IMR-90 (cell line): ENCODE results near the gene CASZ1. TPM values are rescaled to one million over a fixed set of nuclear protein-coding genes. Genes with fewer than 3 reads are reported as not detected.

Experiments used
- ATAC-seq: fragments of 200-7000 bp; cut with Tn5 transposase; 2 replicates; pipeline ENCODE4 v1.9.1; 2020; ENCODE audit warnings: low read depth, mild to moderate bottlenecking, moderate library complexity
- BruUV-seq: library from RNA; stranded (reverse); fragments of 400-500 nt; replicated peaks from 2 replicates; lab custom pipeline; 2021; lab: Mats Ljungman, UMichigan
- CTCF ChIA-PET: fragments of 300-600 bp; formaldehyde crosslinking; extraction: SDS; loops from one replicate; lab custom pipeline; 2021; ENCODE audit warnings: antibody characterized with exemption; lab: Yijun Ruan, JAX
- POLR2A ChIA-PET: fragments of 300-600 bp; sonication (Branson Sonifier 250); formaldehyde crosslinking; loops from one replicate; lab custom pipeline; 2022; ENCODE audit warnings: antibody characterized with exemption; ENCODE audit not compliant: unreplicated experiment; lab: Charles Lee
- DNase-seq: peaks from one replicate; pipeline ENCODE4 v3.0.0; 2013
- H2AFZ ChIP-seq: replicated peaks from 2 replicates; pipeline ENCODE3; 2013; ENCODE audit warnings: low read length, mild to moderate bottlenecking; ENCODE audit not compliant: poor library complexity
- H2AK5ac ChIP-seq: 2 replicates; pipeline ENCODE4 v1.6.1; 2013; ENCODE audit warnings: low read depth, low read length, inconsistent platforms
- H2AK9ac ChIP-seq: replicated peaks from 2 replicates; pipeline ENCODE3; 2013; ENCODE audit warnings: mild to moderate bottlenecking, low read depth, low read length, moderate library complexity; ENCODE audit not compliant: poor library complexity
- H2BK120ac ChIP-seq: 2 replicates; pipeline ENCODE4 v1.6.1; 2013; ENCODE audit warnings: low read depth, low read length, inconsistent platforms
- H2BK15ac ChIP-seq: 3 replicates; pipeline ENCODE4 v1.6.1; 2013; ENCODE audit warnings: low read depth, low read length, inconsistent platforms
- H2BK20ac ChIP-seq: 2 replicates; pipeline ENCODE4 v1.6.1; 2013; ENCODE audit warnings: low read depth, mild to moderate bottlenecking, inconsistent platforms, low read length, moderate library complexity
- H2BK5ac ChIP-seq: 2 replicates; pipeline ENCODE4 v1.6.1; 2013; ENCODE audit warnings: mild to moderate bottlenecking, low read depth, low read length, inconsistent platforms; ENCODE audit not compliant: poor library complexity, severe bottlenecking
- H3K14ac ChIP-seq: replicated peaks from 2 replicates; pipeline ENCODE4 v1.6.1; 2013; ENCODE audit warnings: low read depth, low read length, inconsistent platforms
- H3K18ac ChIP-seq: 2 replicates; pipeline ENCODE4 v1.6.1; 2013; ENCODE audit warnings: low read depth, low read length, control low read depth
- H3K23ac ChIP-seq: 2 replicates; pipeline ENCODE4 v1.6.1; 2013; ENCODE audit warnings: low read depth, low read length, inconsistent platforms
- H3K27ac ChIP-seq: 2 replicates; pipeline ENCODE4 v1.5.1; 2013; ENCODE audit warnings: mild to moderate bottlenecking, control low read depth, low read length; ENCODE audit not compliant: insufficient read depth
- H3K27me3 ChIP-seq: 2 replicates; pipeline ENCODE4 v1.6.1; 2013; ENCODE audit warnings: low read length; ENCODE audit not compliant: control insufficient read depth, insufficient read depth
- H3K36me3 ChIP-seq: 2 replicates; pipeline ENCODE4 v1.6.1; 2013; ENCODE audit warnings: low read length, mixed read lengths; ENCODE audit not compliant: control insufficient read depth, insufficient read depth
- H3K4ac ChIP-seq: 2 replicates; pipeline ENCODE4 v1.6.1; 2013; ENCODE audit warnings: low read depth, low read length, inconsistent platforms
- H3K4me1 ChIP-seq: 2 replicates; pipeline ENCODE4 v1.6.1; 2013; ENCODE audit warnings: low read length, mixed read lengths; ENCODE audit not compliant: control insufficient read depth, insufficient read depth
- H3K4me2 ChIP-seq: 2 replicates; pipeline ENCODE4 v1.6.1; 2013; ENCODE audit warnings: low read depth, mild to moderate bottlenecking, control low read depth, low read length, moderate library complexity
- H3K4me3 ChIP-seq: 2 replicates; pipeline ENCODE4 v1.5.1; 2013; ENCODE audit warnings: low read depth, mild to moderate bottlenecking, control low read depth, low read length, moderate library complexity; ENCODE audit not compliant: insufficient read depth
- H3K56ac ChIP-seq: 2 replicates; pipeline ENCODE4 v1.6.1; 2013; ENCODE audit warnings: low read length, inconsistent platforms; ENCODE audit not compliant: insufficient read depth; ENCODE audit errors: extremely low read depth
- H3K79me1 ChIP-seq, 2 experiments: 2 replicates each; pipeline ENCODE4 v1.6.1; 2013; ENCODE audit warnings: low read length in 2 of 2, inconsistent platforms in 1 of 2, low read depth in 1 of 2
- H3K9ac ChIP-seq: 2 replicates; pipeline ENCODE4 v1.6.1; 2013; ENCODE audit warnings: low read depth, low read length, control low read depth
- H3K9me1 ChIP-seq: 2 replicates; pipeline ENCODE4 v1.6.1; 2013; ENCODE audit warnings: low read length, inconsistent platforms; ENCODE audit not compliant: insufficient read depth
- H3K9me3 ChIP-seq: 2 replicates; pipeline ENCODE4 v1.6.1; 2013; ENCODE audit warnings: low read length; ENCODE audit not compliant: control insufficient read depth, insufficient read depth
- H4K20me1 ChIP-seq: 2 replicates; pipeline ENCODE4 v1.6.1; 2013; ENCODE audit warnings: low read length, inconsistent platforms; ENCODE audit not compliant: insufficient read depth
- H4K5ac ChIP-seq: 2 replicates; pipeline ENCODE4 v1.6.1; 2013; ENCODE audit warnings: mild to moderate bottlenecking, low read depth, low read length, control low read depth
- H4K8ac ChIP-seq, 2 experiments: 2 replicates each; pipeline ENCODE4 v1.6.1; 2013; ENCODE audit warnings: low read depth in 2 of 2, low read length in 2 of 2, control low read depth in 1 of 2, inconsistent platforms in 1 of 2
- H4K91ac ChIP-seq: 2 replicates; pipeline ENCODE4 v1.6.1; 2013; ENCODE audit warnings: low read depth, low read length, inconsistent platforms; ENCODE audit not compliant: insufficient read depth
- BHLHE40 ChIP-seq: fragments of 150-350 bp; IDR thresholded peaks from 2 replicates; pipeline ENCODE4 v1.6.1; 2016; ENCODE audit warnings: mild to moderate bottlenecking, low read depth, low read length
- CEBPB ChIP-seq: IDR thresholded peaks from 2 replicates; pipeline ENCODE4 v1.6.1; 2012; ENCODE audit warnings: low read depth, low read length, improper control_type of control experiment
- CHD1 ChIP-seq: IDR thresholded peaks from 2 replicates; pipeline ENCODE4 v1.6.1; 2012; ENCODE audit warnings: low read depth, low read length, improper control_type of control experiment
- ELK1 ChIP-seq: fragments of 150-350 bp; IDR thresholded peaks from 2 replicates; pipeline ENCODE4 v1.6.1; 2016; ENCODE audit warnings: low read depth, mild to moderate bottlenecking, low read length, moderate library complexity, borderline replicate concordance
- FOS ChIP-seq: fragments of 150-350 bp; IDR thresholded peaks from 2 replicates; pipeline ENCODE4 v1.6.1; 2016; ENCODE audit warnings: low read depth, low read length
- MAFK ChIP-seq: IDR thresholded peaks from 2 replicates; pipeline ENCODE4 v1.6.1; 2012; ENCODE audit warnings: low read depth, low read length, improper control_type of control experiment
- MAZ ChIP-seq: IDR thresholded peaks from 2 replicates; pipeline ENCODE4 v1.6.1; 2012; ENCODE audit warnings: low read depth, mild to moderate bottlenecking, low read length, improper control_type of control experiment, moderate library complexity, borderline replicate concordance
- MXI1 ChIP-seq: IDR thresholded peaks from 2 replicates; pipeline ENCODE4 v1.6.1; 2012; ENCODE audit warnings: low read depth, mild to moderate bottlenecking, low read length, moderate library complexity, borderline replicate concordance
- NFE2L2 ChIP-seq: fragments of 150-350 bp; IDR thresholded peaks from 2 replicates; pipeline ENCODE4 v1.6.1; 2016; ENCODE audit warnings: low read depth, mild to moderate bottlenecking, low read length
- POLR2A ChIP-seq: IDR thresholded peaks from 2 replicates; pipeline ENCODE4 v1.6.1; 2012; ENCODE audit warnings: mild to moderate bottlenecking, low read depth, low read length
- RAD21 ChIP-seq: IDR thresholded peaks from 2 replicates; pipeline ENCODE4 v1.6.1; 2012; ENCODE audit warnings: low read length, improper control_type of control experiment
- RCOR1 ChIP-seq: IDR thresholded peaks from 2 replicates; pipeline ENCODE4 v1.6.1; 2012; ENCODE audit warnings: mild to moderate bottlenecking, low read length, improper control_type of control experiment; ENCODE audit not compliant: insufficient replicate concordance
- RFX5 ChIP-seq: IDR thresholded peaks from 2 replicates; pipeline ENCODE4 v1.8.0; 2012; ENCODE audit warnings: low read depth, mild to moderate bottlenecking, low read length, moderate library complexity
- SMC3 ChIP-seq: fragments of 150-350 bp; IDR thresholded peaks from 2 replicates; pipeline ENCODE4 v1.6.1; 2016; ENCODE audit warnings: low read depth, mild to moderate bottlenecking, antibody characterized with exemption, low read length, moderate library complexity
- USF2 ChIP-seq: fragments of 150-350 bp; IDR thresholded peaks from 2 replicates; pipeline ENCODE4 v1.6.1; 2017; ENCODE audit warnings: mild to moderate bottlenecking, antibody characterized with exemption, low read length, low read depth
- WGBS, 2 experiments: methylation state at CpG; one replicate each; pipeline versions ENCODE4 v1.1.5 to v1.1.7; 2013; ENCODE audit warnings: missing lambda C conversion rate in 2 of 2; ENCODE audit not compliant: insufficient read length in 1 of 2; ENCODE audit errors: extremely low coverage in 2 of 2; 5-methylcytosine and 5-hydroxymethylcytosine counted together
- dilution Hi-C: fragments of 300-500 bp; cut with HindIII; formaldehyde crosslinking; loops from one replicate; pipeline ENCODE4 v1.14.3; 2018; ENCODE audit warnings: low sequenced_read_pairs; ENCODE audit not compliant: unreplicated experiment
- in situ Hi-C: fragments of 300-500 bp; cut with MboI; formaldehyde crosslinking; loops from 3 replicates; pipeline ENCODE4 v1.14.3; 2019; ENCODE audit warnings: low sequenced_read_pairs, inconsistent platforms, mixed read lengths
- intact Hi-C: fragments of 100-400 bp; cut with micrococcal nuclease; formaldehyde crosslinking; loops from 2 replicates; pipeline ENCODE4 v1.10.0; 2022
- polyA plus RNA-seq, 3 experiments: library from polyadenylated mRNA; depleted of rRNA; stranded (reverse); fragments of >200 nt; gene quantifications; 2 replicates each; pipeline ENCODE4 v1.2.3, GENCODE V29; 2012; ENCODE audit warnings: low replicate concordance in 1 of 3
- total RNA-seq: library from RNA; depleted of rRNA; stranded (reverse); fragments of >200 nt; gene quantifications from 2 replicates; pipeline ENCODE4 v1.2.3, GENCODE V29; 2012
- TF ChIP-seq, protein P1 (sequence below): conservative IDR thresholded peaks from 2 replicates; pipeline ENCODE4 v1.5.1; 2012; ENCODE audit warnings: mild to moderate bottlenecking, low read depth, low read length, improper control_type of control experiment

CASZ1 gene
- total and polyA plus RNA-seq, 2 of the 4 experiments (the other 2 are of a cell fraction): 0.18 to 0.24 TPM

DNA sequence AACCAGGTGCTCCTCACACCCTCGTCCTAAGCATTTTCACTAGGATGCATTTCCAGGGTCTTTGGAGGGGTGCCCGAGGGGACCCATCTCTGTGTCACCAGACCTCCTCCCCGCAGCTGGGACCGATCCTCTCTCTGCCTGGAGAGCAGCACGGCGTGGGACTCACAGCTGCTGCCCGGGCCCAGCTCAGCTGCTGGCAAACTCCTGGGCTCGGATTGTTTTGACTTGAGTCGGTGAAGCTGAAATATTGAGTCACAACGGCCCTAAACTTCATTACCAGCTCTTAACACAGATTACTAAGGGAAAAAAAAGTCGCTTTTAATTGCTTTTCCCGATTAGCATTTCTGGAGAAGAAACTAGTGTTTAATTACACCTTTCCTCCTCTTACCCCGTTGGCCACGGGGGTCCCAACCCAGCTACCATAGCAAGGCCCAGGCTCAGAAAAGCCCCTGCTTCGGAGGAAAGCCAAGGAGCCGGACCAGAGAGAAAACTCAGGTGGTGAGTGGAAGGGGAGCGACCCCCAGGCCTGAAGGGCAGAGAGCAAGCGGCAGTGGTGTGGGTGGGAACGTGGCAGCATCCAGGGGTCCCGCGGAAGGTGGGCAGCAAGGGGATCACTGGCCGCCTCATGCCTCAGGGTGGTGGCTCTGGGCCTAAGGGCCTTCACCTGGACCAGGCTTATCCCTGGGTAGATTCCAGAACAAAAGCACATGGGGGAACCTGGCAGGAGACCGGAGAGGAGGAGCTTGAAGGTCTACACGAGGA is 41.7 kb downstream of the CASZ1 start:
- Histone ChIP-seq H3K23ac (no peak overlapping the region), H3K14ac (no peak overlapping the region), H3K27ac (no peak overlapping the region), H2AFZ (no peak overlapping the region), H4K91ac (no peak overlapping the region), H2AK9ac (no peak overlapping the region), H2BK5ac (no peak overlapping the region), H3K9me1 (no peaks in the 10 kb centered on the region), H3K4me3 (no peak overlapping the region), H3K4ac (no peak overlapping the region), H4K5ac (no peak overlapping the region), H2BK20ac (no peak overlapping the region), H2BK120ac (no peak overlapping the region), H3K9me3 (no peaks in the 10 kb centered on the region), H3K27me3 (peaks cover 39% of the 10 kb centered on the region), H3K56ac (no peak overlapping the region), H4K20me1 (no peaks in the 10 kb centered on the region), H3K36me3 (no peaks in the 10 kb centered on the region), H3K79me1 (no peaks in the 10 kb centered on the region), H3K4me1 (no peaks in the 10 kb centered on the region), H3K9ac (no peak overlapping the region), H2AK5ac (no peak overlapping the region), H2BK15ac (no peak overlapping the region), H4K8ac (no peak overlapping the region), H3K18ac (no peak overlapping the region), H3K4me2 (no peak overlapping the region)
- dilution Hi-C loops (no loop called here), in situ Hi-C loops (no loop called here), intact Hi-C loops (no loop called here)
- BruUV-seq: no TSS peak
- CTCF ChIA-PET: no interaction called here
- POLR2A ChIA-PET: no interaction called here
- DNase-seq (peak; percentile 33), ATAC-seq (peak; percentile 72)
- 65% methylated on average over 7 of the region's 24 CpGs; no CpG with 5 or more reads in 1 of the 2 experiments for WGBS, 2 experiments
- no peak for TF ChIP-seq RFX5
- TF ChIP-seq MAFK: no peak
- no peak for TF ChIP-seq MXI1
- TF ChIP-seq ELK1: no peak
- TF ChIP-seq, protein P1, sequence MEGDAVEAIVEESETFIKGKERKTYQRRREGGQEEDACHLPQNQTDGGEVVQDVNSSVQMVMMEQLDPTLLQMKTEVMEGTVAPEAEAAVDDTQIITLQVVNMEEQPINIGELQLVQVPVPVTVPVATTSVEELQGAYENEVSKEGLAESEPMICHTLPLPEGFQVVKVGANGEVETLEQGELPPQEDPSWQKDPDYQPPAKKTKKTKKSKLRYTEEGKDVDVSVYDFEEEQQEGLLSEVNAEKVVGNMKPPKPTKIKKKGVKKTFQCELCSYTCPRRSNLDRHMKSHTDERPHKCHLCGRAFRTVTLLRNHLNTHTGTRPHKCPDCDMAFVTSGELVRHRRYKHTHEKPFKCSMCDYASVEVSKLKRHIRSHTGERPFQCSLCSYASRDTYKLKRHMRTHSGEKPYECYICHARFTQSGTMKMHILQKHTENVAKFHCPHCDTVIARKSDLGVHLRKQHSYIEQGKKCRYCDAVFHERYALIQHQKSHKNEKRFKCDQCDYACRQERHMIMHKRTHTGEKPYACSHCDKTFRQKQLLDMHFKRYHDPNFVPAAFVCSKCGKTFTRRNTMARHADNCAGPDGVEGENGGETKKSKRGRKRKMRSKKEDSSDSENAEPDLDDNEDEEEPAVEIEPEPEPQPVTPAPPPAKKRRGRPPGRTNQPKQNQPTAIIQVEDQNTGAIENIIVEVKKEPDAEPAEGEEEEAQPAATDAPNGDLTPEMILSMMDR: no peak
- TF ChIP-seq NFE2L2: no peak
- no peak for TF ChIP-seq FOS
- TF ChIP-seq SMC3: no peak
- TF ChIP-seq RAD21: no peak
- TF ChIP-seq MAZ: no peak
- no peak for TF ChIP-seq POLR2A
- no peak for TF ChIP-seq CEBPB
- TF ChIP-seq BHLHE40: no peak
- no peak for TF ChIP-seq CHD1
- no peak for TF ChIP-seq RCOR1
- TF ChIP-seq USF2: no peak
